Heart right ventricle (tissue), 16 donors: ENCODE results near the gene PLXNC1. TPM values are rescaled to one million over a fixed set of nuclear protein-coding genes. Genes with fewer than 3 reads are reported as not detected.

Experiments used
- ATAC-seq, 8 donors: fragments of 200-7000 bp; cut with Tn5 transposase; one replicate each; pipeline ENCODE4 v1.9.1; 2020; ENCODE audit warnings: mild to moderate bottlenecking in 8 of 8, moderate library complexity in 8 of 8, moderate number of reproducible peaks in 1 of 8
- DNase-seq, 2 donors: peaks; one replicate each; pipeline ENCODE4 v3.0.0-alpha.2; 2020
- H3K27ac ChIP-seq, 10 donors: fragments of 200-600 bp; sonication (generic) in 2 of 10; one replicate each; pipeline versions ENCODE4 v1.5.0 to v1.8.0; 2020 to 2022; ENCODE audit warnings: mild to moderate bottlenecking in 3 of 10
- H3K27me3 ChIP-seq, 7 donors: fragments of 200-600 bp; one replicate each; pipeline ENCODE4 v1.8.0; 2021 to 2022; ENCODE audit warnings: mild to moderate bottlenecking in 2 of 7
- H3K36me3 ChIP-seq, 9 donors: fragments of 200-600 bp; sonication (generic) in 1 of 9; one replicate each; pipeline versions ENCODE4 v1.5.0 to v1.8.0; 2020 to 2022; ENCODE audit warnings: mild to moderate bottlenecking in 2 of 9
- H3K4me1 ChIP-seq, 9 donors: fragments of 200-600 bp; sonication (generic) in 1 of 9; one replicate each; pipeline versions ENCODE4 v1.5.0 to v1.8.0; 2020 to 2022; ENCODE audit warnings: mild to moderate bottlenecking in 4 of 9
- H3K4me3 ChIP-seq, 10 donors: fragments of 200-600 bp; sonication (generic) in 2 of 10; one replicate each; pipeline versions ENCODE4 v1.5.0 to v1.8.0; 2020 to 2022; ENCODE audit warnings: mild to moderate bottlenecking in 7 of 10, moderate library complexity in 2 of 10
- H3K9me3 ChIP-seq, 11 donors: fragments of 200-600 bp in 10 of 11; sonication (generic) in 2 of 11; one replicate each; pipeline versions ENCODE4 v1.5.0 to v1.8.0; 2013 to 2022; ENCODE audit warnings: mild to moderate bottlenecking in 2 of 11, control low read depth in 1 of 11, moderate library complexity in 1 of 11
- CTCF ChIP-seq, 9 donors: fragments of 200-600 bp; sonication (generic) in 2 of 9; IDR thresholded peaks; one replicate each; pipeline versions ENCODE4 v1.5.0 to v1.8.0; 2021 to 2022; ENCODE audit warnings: antibody characterized with exemption in 9 of 9, mild to moderate bottlenecking in 5 of 9, moderate library complexity in 1 of 9
- WGBS, 2 donors: extraction: QIAGEN DNeasy Blood & Tissue Kit; methylation state at CpG; one replicate each; pipeline ENCODE4 v1.1.7; 2013; ENCODE audit warnings: inconsistent platforms in 1 of 2; 5-methylcytosine and 5-hydroxymethylcytosine counted together
- intact Hi-C, 10 donors: fragments of 100-400 bp; cut with DNase I; formaldehyde crosslinking; loops; one replicate each; pipeline versions ENCODE4 v1.11.1 to v1.14.2; 2022
- polyA plus RNA-seq, 2 donors: library from polyadenylated mRNA; stranded (reverse); fragments of 200-250 nt; gene quantifications; one replicate each; pipeline ENCODE4 v1.2.3, GENCODE V29; 2013
- total RNA-seq, 10 donors: library from RNA; stranded (reverse); fragmentation: NEBNext Ultra II Directional in 3 of 10; extraction: Animal tissue kit (Norgen Biotek cat#: 25700) in 3 of 10; gene quantifications; one replicate each; pipeline versions ENCODE4 v1.2.1 to v1.2.4, GENCODE V29; 2021 to 2023
- donor health status: Arrhythmogenic right ventricular cardiomyopathy.
- donor health status: ischemic (EF 13 %, LVEDD 7.1; RV severe dilation, severe dysfunction).
- donor health status: healthy with polysubstance abuse.
- donor health status: DM: no; HTN: yes; CAD: no.
- donor health status: DM: no; HTN: no; CAD: no.
- donor health status: ischemic (EF 25% LVEDD 6.9; RV normal size, moderate dysfunction).
- donor health status: ischemic (EF 25% LVEDD 5.7; RV mildly dilated, moderate dysfunction).
- donor health status: healthy.
- donor health status: DM: yes; HTN: yes; CAD: no.
- donor health status: Ischemic cardiomyopathy.
- donor health status: ischemic (EF 35%, LVEDD 5.7; RV mildly dilated, moderate dysfunction).
- donor health status: nonischemic (EF 11% LVEDD 7.7; RV severe dilation, severe dysfunction).
- donor health status: DM: yes; HTN: yes; CAD: no.
- donor health status: PGD.
- donor health status: ischemic (EF 29% LVEDD 5.4; RV normal size, mild dysfunction).
- donor health status: nonischemic (EF 23%, LVEDD 6.1; RV moderate dilation, normal function).

Gene PLXNC1
- total and polyA plus RNA-seq, 12 donors, result 0.72 to 8.5 (median 2.7) TPM

GRCh38 chr12:94157981-94158411, 9.6 kb downstream of the PLXNC1 start:
- H3K9me3 ChIP-seq, result no peaks in the 10 kb centered on the region
- H3K4me3 ChIP-seq, result no peak overlapping the region
- ATAC-seq (peak in 1 of 8 donors; percentile 33), DNase-seq (no peak)
- TF ChIP-seq CTCF (IDR thresholded peaks at IDR 0.05), result no peak
- intact Hi-C loops, result no loop called here
- no peaks in the 10 kb centered on the region for H3K27me3 ChIP-seq
- H3K4me1 ChIP-seq, result peaks cover 0 to 13% (median 0%) of the 10 kb centered on the region in 9 donors
- H3K27ac ChIP-seq, result no peak overlapping the region
- no peaks in the 10 kb centered on the region for H3K36me3 ChIP-seq
- WGBS, 2 donors, result 74 to 76% methylated on average over 6 of the region's 6 CpGs

- DNase-seq (no peak), ATAC-seq (no peak)
- Histone ChIP-seq H3K4me3 (no peak overlapping the region), H3K4me1 (peaks cover 0 to 13% (median 0%) of the 10 kb centered on the region in 9 donors), H3K27me3 (no peaks in the 10 kb centered on the region), H3K9me3 (no peaks in the 10 kb centered on the region), H3K36me3 (no peaks in the 10 kb centered on the region), H3K27ac (no peak overlapping the region)
- TF ChIP-seq CTCF (IDR thresholded peaks at IDR 0.05), result no peak
- intact Hi-C loops, result no loop called here
- 87 to 89% methylated on average over 8 of the region's 8 CpGs for WGBS, 2 donors
These were observed 10.3 kb downstream of the PLXNC1 start for GRCh38 chr12:94158666-94159065.

- Histone ChIP-seq H3K4me1 (peaks cover 0 to 29% (median 0%) of the 10 kb centered on the region in 9 donors), H3K27ac (no peak overlapping the region), H3K9me3 (no peaks in the 10 kb centered on the region), H3K36me3 (no peaks in the 10 kb centered on the region), H3K4me3 (no peak overlapping the region), H3K27me3 (no peaks in the 10 kb centered on the region)
- no peak for TF ChIP-seq CTCF (IDR thresholded peaks at IDR 0.05)
- no peak for ATAC-seq
- 90 to 95% methylated on average over 3 of the region's 3 CpGs for WGBS, 2 donors
- intact Hi-C loops, result no loop called here
- no peak for DNase-seq
These were observed 13.7 kb downstream of the PLXNC1 start for GRCh38 chr12:94162108-94162507.

- ATAC-seq, result no peak
- Histone ChIP-seq H3K27ac (no peak overlapping the region), H3K36me3 (no peaks in the 10 kb centered on the region), H3K9me3 (no peaks in the 10 kb centered on the region), H3K4me1 (peaks cover 0 to 23% (median 5%) of the 10 kb centered on the region in 9 donors), H3K4me3 (no peak overlapping the region), H3K27me3 (no peaks in the 10 kb centered on the region)
- 92 to 94% methylated on average over 2 of the region's 2 CpGs for WGBS, 2 donors
- no peak for TF ChIP-seq CTCF (IDR thresholded peaks at IDR 0.05)
- DNase-seq, result no peak
- intact Hi-C loops, result no loop called here
These were observed 15.5 kb downstream of the PLXNC1 start for GRCh38 chr12:94163850-94164249.
